Activated CD4-positive, alpha-beta memory T cell treated with anti-CD3 and anti-CD28 coated beads for 36 hours (primary cell): Measurements from ENCODE around the gene NLK. TPM values are rescaled to one million over a fixed set of nuclear protein-coding genes. Genes with fewer than 3 reads are reported as not detected.
"Not testable (repeated sequence)": the region's sequence is repeated elsewhere in the genome, so short reads cannot be mapped to it uniquely, and the experiment has no call there.

Experiments
- CTCF ChIA-PET: fragments of 350-600 bp; sonication (Branson Sonifier 250); formaldehyde crosslinking; loops from one replicate; lab custom pipeline; 2021; ENCODE audit warnings: antibody characterized with exemption, inconsistent platforms; lab: Charles Lee
- POLR2A ChIA-PET: fragments of 350-600 bp; sonication (Branson Sonifier 250); formaldehyde crosslinking; loops from one replicate; lab custom pipeline; 2021; ENCODE audit warnings: antibody characterized with exemption; lab: Charles Lee
- DNase-seq: peaks from one replicate; pipeline ENCODE4 v3.0.0-alpha.2; 2020
- H3K27ac Mint-ChIP-seq: one replicate; pipeline ENCODE4 v1.8.0; 2021; ENCODE audit warnings: mixed read lengths
- H3K27me3 Mint-ChIP-seq: one replicate; pipeline ENCODE4 v1.8.0; 2021; ENCODE audit warnings: mixed read lengths
- H3K36me3 Mint-ChIP-seq: one replicate; pipeline ENCODE4 v1.8.0; 2021; ENCODE audit warnings: mixed read lengths
- H3K4me1 Mint-ChIP-seq: one replicate; pipeline ENCODE4 v1.8.0; 2021; ENCODE audit warnings: low read depth, mixed read lengths
- H3K4me3 Mint-ChIP-seq: one replicate; pipeline ENCODE4 v1.8.0; 2021; ENCODE audit warnings: mild to moderate bottlenecking, mixed read lengths
- H3K9me3 Mint-ChIP-seq: one replicate; pipeline ENCODE4 v1.8.0; 2021; ENCODE audit warnings: mixed read lengths
- intact Hi-C: fragments of 100-400 bp; cut with micrococcal nuclease; formaldehyde crosslinking; loops from one replicate; pipeline ENCODE4 v1.15.1; 2023
- total RNA-seq, 2 experiments: library from RNA; stranded (reverse); gene quantifications; one replicate each; pipeline ENCODE4 v1.2.3, GENCODE V29; 2021

NLK gene
- total RNA-seq, 2 experiments from 2014 or later, result 6.8 to 8.3 TPM

DNA sequence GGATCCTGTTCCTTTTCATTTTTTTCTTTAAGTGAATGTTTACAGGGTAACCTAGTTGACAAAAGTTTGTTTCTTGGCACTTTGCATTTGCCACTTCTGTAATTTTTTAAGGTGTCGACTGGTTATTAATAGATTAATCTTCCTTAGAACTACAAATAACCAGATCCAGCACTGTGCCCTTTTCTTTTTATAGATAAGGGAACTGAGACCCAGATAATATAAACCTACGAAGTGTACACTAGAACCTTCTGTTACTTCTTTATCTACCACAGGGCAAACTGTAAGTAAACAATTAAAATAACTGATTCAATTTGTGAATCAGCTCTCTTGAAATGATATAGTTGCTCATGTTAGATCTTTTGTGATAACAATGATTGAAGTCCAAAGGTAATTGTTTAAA, 55.4 kb downstream of the NLK start:
- ChIA-PET CTCF (no interaction called here), POLR2A (no interaction called here)
- H3K9me3 Mint-ChIP-seq, result no peaks in the 10 kb centered on the region
- no peak overlapping the region for H3K4me3 Mint-ChIP-seq
- intact Hi-C loops, result no loop called here
- H3K27me3 Mint-ChIP-seq, result no peaks in the 10 kb centered on the region
- DNase-seq, result no peak
- H3K4me1 Mint-ChIP-seq, result no peaks in the 10 kb centered on the region
- H3K27ac Mint-ChIP-seq, result no peak overlapping the region
- peaks cover 8% of the 10 kb centered on the region for H3K36me3 Mint-ChIP-seq

DNA sequence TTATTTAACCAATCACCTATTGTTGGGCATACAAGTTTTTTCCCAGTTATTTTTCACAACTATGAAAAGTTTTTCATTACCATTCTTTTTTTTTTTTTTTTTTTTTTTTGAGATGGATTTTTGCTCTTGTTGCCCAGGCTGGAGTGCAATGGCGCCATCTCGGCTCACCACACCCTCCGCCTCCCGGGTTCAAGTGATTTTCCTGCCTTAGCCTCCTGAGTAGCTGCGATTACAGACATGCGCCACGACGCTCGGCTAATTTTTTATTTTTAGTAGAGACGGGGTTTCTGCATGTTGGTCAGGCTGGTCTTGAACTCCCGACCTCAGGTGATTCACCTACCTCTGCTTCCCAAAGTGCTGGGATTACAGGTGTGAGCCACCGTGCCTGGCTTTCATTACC, 56.1 kb downstream of the NLK start:
- POLR2A ChIA-PET, H3K27me3 Mint-ChIP-seq, H3K9me3 Mint-ChIP-seq, DNase-seq, H3K4me1 Mint-ChIP-seq, H3K36me3 Mint-ChIP-seq, H3K27ac Mint-ChIP-seq, H3K4me3 Mint-ChIP-seq, CTCF ChIA-PET, intact Hi-C loops: not testable (repeated sequence)

DNA sequence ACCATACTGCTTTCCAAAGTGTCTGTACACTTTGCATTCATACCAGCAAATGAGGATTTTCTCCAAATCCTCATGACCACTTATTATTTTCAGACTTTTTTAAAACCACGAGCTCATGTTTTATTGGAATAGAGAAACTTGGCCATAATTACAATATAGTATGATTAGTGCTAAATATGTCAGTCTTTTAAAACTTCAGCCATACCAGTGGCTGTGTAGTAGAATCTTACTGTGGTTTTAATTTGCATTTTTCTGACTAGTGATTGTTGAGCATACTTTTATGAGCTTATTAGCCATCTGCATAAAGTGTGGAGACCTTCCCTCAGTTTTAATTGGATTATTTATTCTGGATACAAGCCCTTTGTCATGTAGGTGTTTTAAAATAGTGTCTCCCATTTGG, 57.8 kb downstream of the NLK start:
- Mint-ChIP-seq H3K27me3 (no peaks in the 10 kb centered on the region), H3K9me3 (no peaks in the 10 kb centered on the region)
- DNase-seq, result no peak

DNA sequence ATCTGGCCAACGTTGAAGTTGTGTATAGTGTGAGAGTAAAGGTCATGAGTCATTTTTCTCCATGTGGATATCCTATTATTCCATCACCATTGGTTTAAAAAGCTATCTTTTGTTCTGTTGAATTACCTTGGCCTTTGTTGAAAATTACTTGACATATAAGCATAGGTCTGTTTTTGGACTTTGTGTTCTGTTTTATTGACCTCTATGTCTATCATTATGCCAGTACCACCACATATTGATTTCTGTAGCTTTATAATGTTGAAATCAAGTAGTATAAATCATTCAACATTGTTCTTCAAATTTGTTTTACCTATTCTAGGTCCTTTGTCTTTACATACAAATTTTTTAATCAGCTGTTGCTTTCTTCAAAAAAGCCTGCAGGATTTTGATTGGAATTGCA, 58.5 kb downstream of the NLK start:
- no peaks in the 10 kb centered on the region for H3K27me3 Mint-ChIP-seq
- ChIA-PET POLR2A (no interaction called here), CTCF (no interaction called here)
- no peak overlapping the region for H3K27ac Mint-ChIP-seq
- no peak overlapping the region for H3K4me3 Mint-ChIP-seq
- intact Hi-C loops, result no loop called here
- peaks cover 8% of the 10 kb centered on the region for H3K36me3 Mint-ChIP-seq
- no peaks in the 10 kb centered on the region for H3K4me1 Mint-ChIP-seq
- DNase-seq, result no peak
- H3K9me3 Mint-ChIP-seq, result no peaks in the 10 kb centered on the region

More for the DNA sequence above, 57.8 kb downstream of the NLK start:
- H3K27ac Mint-ChIP-seq, result no peak overlapping the region
- ChIA-PET POLR2A (no interaction called here), CTCF (no interaction called here)
- intact Hi-C loops, result no loop called here
- H3K4me3 Mint-ChIP-seq, result no peak overlapping the region
- peaks cover 8% of the 10 kb centered on the region for H3K36me3 Mint-ChIP-seq
- no peaks in the 10 kb centered on the region for H3K4me1 Mint-ChIP-seq

DNA sequence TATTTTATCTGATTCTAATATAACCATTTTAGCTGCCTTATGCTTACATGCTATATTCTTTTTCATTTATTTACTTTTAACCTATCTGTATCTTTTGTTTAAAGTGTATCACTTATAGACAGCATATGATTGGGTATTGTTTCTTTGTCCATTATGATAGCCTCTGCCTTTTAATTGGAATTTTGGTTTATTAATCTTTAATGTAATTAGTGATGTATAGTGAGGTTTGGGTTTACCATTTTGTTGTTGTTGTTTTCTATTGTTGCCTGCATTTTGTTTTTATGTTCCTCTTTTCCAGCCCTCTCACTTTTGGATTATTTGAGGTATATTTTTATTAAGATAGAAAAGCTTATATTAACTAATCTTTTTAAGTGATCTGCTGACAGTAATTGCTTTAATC, 59.4 kb downstream of the NLK start:
- no peaks in the 10 kb centered on the region for H3K4me1 Mint-ChIP-seq
- H3K9me3 Mint-ChIP-seq, result no peaks in the 10 kb centered on the region
- no peak for DNase-seq
- no peak overlapping the region for H3K27ac Mint-ChIP-seq
- H3K27me3 Mint-ChIP-seq, result no peaks in the 10 kb centered on the region
- peaks cover 8% of the 10 kb centered on the region for H3K36me3 Mint-ChIP-seq
- ChIA-PET POLR2A (no interaction called here), CTCF (no interaction called here)
- H3K4me3 Mint-ChIP-seq, result no peak overlapping the region
- intact Hi-C loops, result no loop called here

DNA sequence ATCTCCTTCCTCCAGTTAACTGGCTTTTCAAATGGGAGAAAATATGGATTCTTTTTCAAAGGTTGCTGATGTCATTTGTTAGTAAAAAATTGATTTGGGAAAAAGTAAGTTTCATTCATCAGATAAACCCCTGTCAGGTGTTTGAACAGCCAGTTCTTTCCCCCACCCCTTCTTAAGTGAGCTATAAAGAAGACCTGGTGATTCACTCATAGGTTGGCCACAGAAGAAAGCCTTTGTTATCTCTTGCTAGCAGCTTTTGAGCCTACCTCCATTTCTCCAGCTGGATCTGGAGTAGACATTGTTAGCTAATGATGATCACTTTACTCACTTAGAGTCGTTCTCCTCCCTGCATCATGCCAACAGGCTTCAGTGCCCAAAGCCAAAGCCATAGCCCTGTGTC, 63.0 kb downstream of the NLK start:
- POLR2A ChIA-PET, result no interaction called here
- CTCF ChIA-PET, result no interaction called here
- Mint-ChIP-seq H3K4me1 (no peaks in the 10 kb centered on the region), H3K27ac (no peak overlapping the region), H3K27me3 (no peaks in the 10 kb centered on the region), H3K9me3 (peaks cover 4% of the 10 kb centered on the region), H3K36me3 (peaks cover 12% of the 10 kb centered on the region), H3K4me3 (no peak overlapping the region)
- intact Hi-C loops, result no loop called here
- DNase-seq, result no peak

DNA sequence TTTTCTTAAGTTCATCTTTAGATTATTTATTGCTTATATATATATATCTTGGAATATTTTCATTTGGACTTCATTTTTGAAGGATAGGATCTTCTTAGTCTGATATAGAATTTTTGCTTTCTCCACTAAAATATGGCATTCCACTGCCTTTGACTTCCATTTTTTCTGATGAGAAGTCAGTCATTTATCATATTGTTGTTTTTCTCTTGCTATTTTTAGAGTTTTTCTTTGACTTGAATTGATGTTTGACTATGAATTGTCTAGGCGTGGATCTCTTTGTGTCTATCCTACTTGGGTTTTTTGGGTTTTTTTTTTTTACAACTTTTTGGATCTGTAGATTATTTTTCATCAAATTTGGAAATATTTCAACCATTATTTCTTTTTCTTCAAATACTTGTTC, 67.7 kb downstream of the NLK start:
- Mint-ChIP-seq H3K27me3 (no peaks in the 10 kb centered on the region), H3K36me3 (peaks cover 6% of the 10 kb centered on the region), H3K9me3 (peaks cover 4% of the 10 kb centered on the region), H3K27ac (no peak overlapping the region), H3K4me1 (peaks cover 2% of the 10 kb centered on the region), H3K4me3 (no peak overlapping the region)
- no peak for DNase-seq
- ChIA-PET POLR2A (no interaction called here), CTCF (no interaction called here)
- intact Hi-C loops, result no loop called here

DNA sequence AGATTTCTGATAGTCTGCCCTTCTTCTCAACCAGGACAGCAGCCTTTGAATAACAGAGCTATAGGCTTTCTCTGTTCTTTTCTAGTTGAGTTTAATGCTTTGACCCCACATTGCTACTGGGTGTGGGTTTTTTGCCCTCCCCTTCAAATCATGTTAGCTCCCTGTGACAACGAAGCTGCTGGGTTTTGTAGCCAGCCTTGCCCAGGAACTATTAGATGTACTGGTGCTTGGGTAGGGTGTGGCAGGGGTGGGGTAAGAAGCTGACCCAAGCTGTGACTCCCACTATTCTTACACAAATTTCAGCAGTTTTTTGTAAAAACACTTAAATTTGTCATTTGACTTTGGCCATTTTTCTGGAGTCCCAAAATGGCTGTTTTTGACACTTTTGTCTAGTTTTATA, 69.7 kb downstream of the NLK start:
- POLR2A ChIA-PET, result interaction anchor here (0.7 kb wide), 1 partner anchor 17 kb away, joined by 3 read pairs; no protein-coding TSS in a partner anchor
- intact Hi-C loops, result no loop called here

DNA sequence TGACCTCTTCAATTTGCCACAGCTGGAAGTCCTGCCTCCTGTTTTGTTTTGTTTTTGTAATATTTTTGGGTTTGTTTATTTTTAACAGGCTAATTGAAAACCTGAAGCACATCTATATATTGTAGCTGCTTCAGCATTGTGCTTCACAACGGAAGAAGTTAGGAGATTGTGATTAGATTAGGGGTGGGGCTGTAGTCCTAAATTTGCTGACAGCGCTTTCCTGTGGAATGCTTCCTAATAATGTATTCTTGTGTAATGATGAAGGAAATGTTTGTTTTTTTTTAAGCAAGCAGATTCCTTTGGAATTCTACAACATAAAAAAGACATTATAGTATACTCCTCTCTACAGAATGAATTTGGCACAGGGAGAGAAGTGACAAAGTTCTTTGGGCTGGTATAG, 70.1 kb downstream of the NLK start:
- no peak for DNase-seq
- no peaks in the 10 kb centered on the region for H3K27me3 Mint-ChIP-seq
- H3K4me1 Mint-ChIP-seq, result peaks cover 12% of the 10 kb centered on the region
- H3K27ac Mint-ChIP-seq, result no peak overlapping the region
- peaks cover 4% of the 10 kb centered on the region for H3K9me3 Mint-ChIP-seq
- H3K4me3 Mint-ChIP-seq, result no peak overlapping the region
- ChIA-PET CTCF (no interaction called here), POLR2A (interaction anchor here (0.7 kb wide), 1 partner anchor 18 kb away, joined by 3 read pairs; no protein-coding TSS in a partner anchor)
- intact Hi-C loops, result no loop called here
- peaks cover 6% of the 10 kb centered on the region for H3K36me3 Mint-ChIP-seq

More for the DNA sequence above, 69.7 kb downstream of the NLK start:
- Mint-ChIP-seq H3K9me3 (peaks cover 4% of the 10 kb centered on the region), H3K27ac (no peak overlapping the region), H3K4me1 (peaks cover 8% of the 10 kb centered on the region), H3K4me3 (no peak overlapping the region), H3K36me3 (peaks cover 6% of the 10 kb centered on the region), H3K27me3 (no peaks in the 10 kb centered on the region)
- DNase-seq, result no peak
- CTCF ChIA-PET, result no interaction called here

DNA sequence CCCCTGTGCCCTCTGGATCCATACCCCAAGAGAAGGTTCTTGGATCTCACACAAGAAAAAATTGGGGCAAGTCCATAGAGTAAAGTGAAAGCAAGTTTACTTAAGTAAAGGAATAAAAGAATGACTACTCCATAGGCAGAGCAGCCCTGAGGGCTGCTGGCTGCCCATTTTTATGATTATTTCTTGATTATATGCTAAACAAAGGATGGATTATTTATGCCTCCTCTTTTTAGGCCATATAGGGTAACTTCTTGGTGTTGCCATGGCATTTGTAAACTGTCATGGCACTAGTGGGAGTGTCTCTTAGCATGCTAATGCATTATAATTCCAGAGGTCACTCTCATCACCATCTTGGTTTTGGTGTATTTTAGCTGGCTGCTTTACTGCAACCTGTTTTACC, 70.8 kb downstream of the NLK start:
- H3K9me3 Mint-ChIP-seq, result peaks cover 4% of the 10 kb centered on the region
- H3K27me3 Mint-ChIP-seq, result no peaks in the 10 kb centered on the region
- H3K4me1 Mint-ChIP-seq, result peaks cover 18% of the 10 kb centered on the region
- no peak overlapping the region for H3K4me3 Mint-ChIP-seq
- ChIA-PET CTCF (interaction anchor here (0.5 kb wide), 1 partner anchor 22 kb away, joined by 3 read pairs; no protein-coding TSS in a partner anchor), POLR2A (no interaction called here)
- H3K36me3 Mint-ChIP-seq, result peaks cover 6% of the 10 kb centered on the region
- intact Hi-C loops, result no loop called here
- no peak overlapping the region for H3K27ac Mint-ChIP-seq
- no peak for DNase-seq

DNA sequence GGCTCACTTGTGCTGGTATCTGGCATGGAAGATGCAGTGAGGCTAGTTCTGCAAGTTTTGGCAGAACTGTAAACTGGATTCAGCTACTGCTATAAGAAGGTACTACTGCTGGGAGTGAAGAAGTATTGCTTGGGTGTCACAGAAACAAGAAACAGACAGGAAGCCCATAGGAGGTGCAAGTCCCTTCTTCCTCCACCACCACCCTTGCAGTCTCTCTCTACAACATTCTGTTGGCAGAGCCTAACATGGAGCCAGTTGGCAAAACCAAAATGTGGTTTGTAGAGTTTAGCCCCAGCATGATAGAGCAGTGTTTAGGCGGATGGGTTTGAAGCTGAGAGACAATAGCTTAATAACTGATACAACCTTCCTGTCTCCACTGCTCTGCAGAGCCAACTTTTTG, 72.6 kb downstream of the NLK start:
- Mint-ChIP-seq H3K9me3 (peaks cover 4% of the 10 kb centered on the region), H3K36me3 (peaks cover 4% of the 10 kb centered on the region), H3K27me3 (no peaks in the 10 kb centered on the region), H3K27ac (no peak overlapping the region), H3K4me3 (no peak overlapping the region), H3K4me1 (peaks cover 30% of the 10 kb centered on the region)
- intact Hi-C loops, result no loop called here
- POLR2A ChIA-PET, result no interaction called here
- no peak for DNase-seq
- CTCF ChIA-PET, result no interaction called here

DNA sequence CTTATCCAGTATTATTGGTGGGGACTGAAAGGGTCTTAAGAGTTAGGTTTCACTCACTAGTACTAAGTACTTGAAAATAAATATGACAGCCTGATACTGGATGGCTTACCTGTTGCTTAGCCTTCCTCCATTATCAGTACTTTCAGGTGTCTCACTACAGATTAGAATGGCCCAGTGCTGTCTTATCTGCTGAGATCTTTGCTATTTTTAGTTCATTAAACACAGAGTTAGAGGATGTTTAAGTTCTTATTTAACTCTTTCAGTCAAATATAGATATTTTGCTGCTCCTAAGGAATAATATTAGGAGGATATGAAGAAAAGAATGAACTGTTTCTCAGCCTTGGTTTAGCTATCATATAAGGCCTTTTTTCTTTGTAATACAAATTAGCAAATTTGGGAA, 74.8 kb downstream of the NLK start:
- H3K27ac Mint-ChIP-seq, result no peak overlapping the region
- intact Hi-C loops, result no loop called here

DNA sequence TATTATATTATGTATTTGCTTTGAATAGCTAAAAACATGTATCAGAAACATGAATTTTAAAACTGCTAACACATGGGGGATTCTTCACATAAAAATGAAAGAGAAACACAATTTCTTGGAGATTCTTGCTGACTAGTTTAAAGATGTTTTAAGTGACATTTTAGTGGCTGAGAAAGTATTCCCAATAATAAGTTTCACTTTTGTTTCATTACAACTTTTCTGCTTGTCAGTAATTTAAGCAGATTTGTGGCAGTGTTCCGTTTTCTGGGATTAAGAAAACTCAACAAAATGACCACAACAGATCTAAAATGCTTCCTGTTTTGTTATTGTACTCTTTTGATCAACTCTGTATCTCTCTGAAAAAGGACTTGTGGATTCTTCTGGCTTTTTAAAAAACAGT, 75.9 kb downstream of the NLK start:
- intact Hi-C loops, result no loop called here
- no peak for DNase-seq
- Mint-ChIP-seq H3K9me3 (no peaks in the 10 kb centered on the region), H3K36me3 (peaks cover 6% of the 10 kb centered on the region), H3K27me3 (no peaks in the 10 kb centered on the region), H3K4me1 (peaks cover 28% of the 10 kb centered on the region), H3K27ac (peak overlapping the region; percentile 18), H3K4me3 (no peak overlapping the region)
- CTCF ChIA-PET, result no interaction called here
- POLR2A ChIA-PET, result no interaction called here

More for the DNA sequence above, 74.8 kb downstream of the NLK start:
- Mint-ChIP-seq H3K9me3 (no peaks in the 10 kb centered on the region), H3K4me1 (peaks cover 30% of the 10 kb centered on the region), H3K36me3 (no peaks in the 10 kb centered on the region), H3K4me3 (no peak overlapping the region), H3K27me3 (no peaks in the 10 kb centered on the region)
- ChIA-PET CTCF (no interaction called here), POLR2A (no interaction called here)
- DNase-seq, result no peak
